ENCODE data around the gene SMAP1.

DNA sequence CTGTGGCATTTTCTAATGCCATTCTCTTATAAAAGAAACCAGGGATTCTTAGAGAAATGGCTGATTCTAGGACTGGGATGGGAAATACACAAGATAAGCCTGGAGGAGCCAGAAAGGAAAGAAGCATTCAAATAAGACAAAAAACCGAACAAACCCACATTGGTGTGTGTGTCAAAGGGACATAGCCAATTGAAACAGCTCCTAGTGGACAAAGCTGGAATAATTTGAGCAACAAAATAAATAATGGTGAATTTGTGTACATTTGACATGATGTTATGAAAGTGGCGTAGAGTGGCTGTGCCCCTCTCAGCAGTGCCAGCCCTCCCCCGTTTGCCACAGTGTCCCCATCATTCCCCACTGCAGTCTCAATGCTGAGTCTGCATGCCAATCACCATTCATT is 233.6 kb downstream of the SMAP1 start:
- TF ChIP-seq, protein P1, sequence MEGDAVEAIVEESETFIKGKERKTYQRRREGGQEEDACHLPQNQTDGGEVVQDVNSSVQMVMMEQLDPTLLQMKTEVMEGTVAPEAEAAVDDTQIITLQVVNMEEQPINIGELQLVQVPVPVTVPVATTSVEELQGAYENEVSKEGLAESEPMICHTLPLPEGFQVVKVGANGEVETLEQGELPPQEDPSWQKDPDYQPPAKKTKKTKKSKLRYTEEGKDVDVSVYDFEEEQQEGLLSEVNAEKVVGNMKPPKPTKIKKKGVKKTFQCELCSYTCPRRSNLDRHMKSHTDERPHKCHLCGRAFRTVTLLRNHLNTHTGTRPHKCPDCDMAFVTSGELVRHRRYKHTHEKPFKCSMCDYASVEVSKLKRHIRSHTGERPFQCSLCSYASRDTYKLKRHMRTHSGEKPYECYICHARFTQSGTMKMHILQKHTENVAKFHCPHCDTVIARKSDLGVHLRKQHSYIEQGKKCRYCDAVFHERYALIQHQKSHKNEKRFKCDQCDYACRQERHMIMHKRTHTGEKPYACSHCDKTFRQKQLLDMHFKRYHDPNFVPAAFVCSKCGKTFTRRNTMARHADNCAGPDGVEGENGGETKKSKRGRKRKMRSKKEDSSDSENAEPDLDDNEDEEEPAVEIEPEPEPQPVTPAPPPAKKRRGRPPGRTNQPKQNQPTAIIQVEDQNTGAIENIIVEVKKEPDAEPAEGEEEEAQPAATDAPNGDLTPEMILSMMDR (IDR thresholded peaks at IDR 0.05; ENCODE audit: borderline replicate concordance, extremely low read depth, low read length, poor library complexity, severe bottlenecking), result peak; percentile 21
- no peak for TF ChIP-seq EZH2 (IDR thresholded peaks at IDR 0.05; ENCODE audit: borderline replicate concordance, low read depth, low read length, severe bottlenecking)

All from DND-41 (cell line).